Myocyte (in vitro differentiated cells): Measurements from ENCODE around the gene AHNAK. TPM values are rescaled to one million over a fixed set of nuclear protein-coding genes. Genes with fewer than 3 reads are reported as not detected.

Experiments used
- DNase-seq: peaks from one replicate; pipeline ENCODE4 v3.0.0-alpha.2; 2012; ENCODE audit warnings: low read depth
- total RNA-seq: library from RNA; depleted of rRNA; stranded (reverse); fragments of >200 nt; gene quantifications from 2 replicates; pipeline ENCODE4 v1.2.3, GENCODE V29; 2014

AHNAK gene
- total RNA-seq, 1 donor from 2014 or later = 141 TPM

GRCh38 chr11:62435846-62436660, 110.6 kb downstream of the AHNAK start:
- DNase-seq = no peak

- no peak for DNase-seq
These were observed 112.7 kb downstream of the AHNAK start for GRCh38 chr11:62433904-62434276.

DNA sequence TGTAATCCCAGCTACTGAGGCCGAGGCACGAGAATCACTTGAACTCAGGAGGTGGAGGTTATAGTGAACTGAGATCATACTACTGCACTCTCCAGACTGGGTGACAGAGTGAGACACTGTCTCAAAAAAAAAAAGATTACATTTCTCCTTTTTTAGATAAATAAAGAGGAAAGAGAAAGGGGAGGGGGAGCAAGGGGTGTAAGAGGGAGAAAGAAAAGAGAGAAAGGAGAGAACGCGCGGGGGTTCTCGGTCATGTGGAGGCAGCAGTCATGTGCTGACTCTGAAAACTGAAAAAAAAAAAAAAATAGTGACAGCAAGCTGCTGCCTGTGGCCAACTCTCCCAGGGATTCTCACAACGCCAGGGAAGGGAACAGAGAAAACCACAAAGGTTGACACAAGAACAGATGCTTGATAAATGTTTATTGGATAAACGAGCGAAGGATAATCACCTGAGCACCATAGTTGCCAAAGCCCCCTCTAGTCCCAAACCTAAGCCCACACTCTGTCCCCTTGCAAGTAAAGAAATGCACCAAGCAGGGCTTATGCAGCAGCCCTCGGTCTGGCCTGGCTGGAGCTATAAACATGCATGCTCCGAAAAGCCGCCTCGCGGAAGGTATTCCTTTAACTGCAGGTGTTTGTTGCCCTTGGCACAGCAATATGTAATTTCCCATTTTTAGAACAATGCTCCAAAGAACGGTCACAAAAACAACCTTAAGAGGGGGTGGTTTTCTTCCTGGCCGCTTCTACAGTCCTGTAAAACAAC, 113.3 kb downstream of the AHNAK start:
- no peak for DNase-seq

- DNase-seq = no peak
These were observed 113.9 kb downstream of the AHNAK start for GRCh38 chr11:62432695-62433094.

DNA sequence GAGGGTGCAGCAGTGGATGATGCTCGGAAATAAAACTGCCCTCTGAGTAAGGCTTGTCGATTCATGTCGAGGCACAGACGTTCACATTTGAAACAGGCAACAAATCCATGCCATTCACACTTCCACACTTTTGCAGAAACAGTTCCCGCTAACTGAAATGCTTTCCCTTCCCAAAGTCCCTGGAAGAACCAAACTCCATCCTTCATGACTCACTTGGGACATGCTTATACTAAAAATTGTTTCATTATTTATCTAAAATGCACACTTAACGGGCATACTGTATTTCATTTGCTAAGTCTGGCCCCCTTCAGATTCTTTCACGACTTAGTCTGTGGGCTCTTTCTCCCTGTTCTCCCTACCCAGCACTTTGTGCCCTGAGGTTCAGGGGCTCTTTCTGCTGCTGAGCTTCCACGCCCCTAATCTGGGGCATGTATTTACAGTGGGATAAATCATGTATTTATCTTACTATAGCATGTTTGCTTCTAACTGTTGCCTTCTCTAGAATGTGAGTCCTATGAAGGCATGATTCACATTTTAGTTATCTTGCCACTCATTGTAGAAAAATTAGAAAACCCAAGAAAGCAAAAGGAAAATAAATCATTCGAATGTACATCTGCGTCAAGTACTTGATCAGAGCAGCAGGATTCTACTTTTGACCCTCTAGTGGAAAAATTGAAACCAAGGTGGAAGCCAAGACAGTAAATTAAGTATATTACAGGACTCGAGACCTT, 115.3 kb downstream of the AHNAK start:
- DNase-seq = no peak

- no peak for DNase-seq
These were observed 116.2 kb downstream of the AHNAK start for GRCh38 chr11:62430425-62430824.

DNA sequence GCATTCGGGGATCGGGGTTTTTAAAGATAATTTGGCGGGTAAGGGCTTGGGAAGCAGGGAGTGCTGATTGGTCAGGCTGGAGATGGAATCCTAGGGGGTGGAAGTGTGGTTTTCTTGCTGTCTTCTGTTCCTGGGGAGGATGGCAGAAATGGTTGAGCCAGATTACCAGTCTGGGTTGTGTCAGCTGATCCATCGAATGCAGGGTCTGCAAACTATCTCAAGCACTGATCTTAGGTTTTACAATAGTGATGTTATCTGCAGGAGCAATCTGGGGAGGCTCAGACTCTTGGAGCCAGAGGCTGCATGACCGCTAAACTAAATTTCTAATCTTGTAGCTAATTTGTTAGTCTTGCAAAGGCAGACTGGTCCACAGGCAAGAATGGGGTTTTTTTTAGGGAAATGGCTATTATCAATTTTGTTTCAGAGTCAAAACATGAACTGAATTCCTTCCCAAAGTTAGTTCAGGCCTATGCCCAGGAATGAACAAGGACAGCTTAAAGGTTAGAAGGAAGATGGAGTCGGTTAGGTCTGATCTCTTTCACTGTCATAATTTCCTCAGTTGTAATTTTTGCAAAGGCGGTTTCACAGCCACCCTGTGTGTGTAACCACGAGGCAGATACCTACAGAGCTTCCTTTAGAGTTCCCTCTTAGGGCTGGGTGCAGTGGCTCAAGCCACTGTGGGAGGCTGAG, 117.6 kb downstream of the AHNAK start:
- DNase-seq = no peak

GRCh38 chr11:62427630-62428233, 118.9 kb downstream of the AHNAK start:
- peak; percentile 41 for DNase-seq

GRCh38 chr11:62423012-62423411, 123.6 kb downstream of the AHNAK start:
- no peak for DNase-seq

- no peak for DNase-seq
These were observed 124.6 kb downstream of the AHNAK start for GRCh38 chr11:62421996-62422395.

- no peak for DNase-seq
These were observed 125.7 kb downstream of the AHNAK start for GRCh38 chr11:62420882-62421281.

- no peak for DNase-seq
These were observed 126.7 kb downstream of the AHNAK start for GRCh38 chr11:62419943-62420342.

DNA sequence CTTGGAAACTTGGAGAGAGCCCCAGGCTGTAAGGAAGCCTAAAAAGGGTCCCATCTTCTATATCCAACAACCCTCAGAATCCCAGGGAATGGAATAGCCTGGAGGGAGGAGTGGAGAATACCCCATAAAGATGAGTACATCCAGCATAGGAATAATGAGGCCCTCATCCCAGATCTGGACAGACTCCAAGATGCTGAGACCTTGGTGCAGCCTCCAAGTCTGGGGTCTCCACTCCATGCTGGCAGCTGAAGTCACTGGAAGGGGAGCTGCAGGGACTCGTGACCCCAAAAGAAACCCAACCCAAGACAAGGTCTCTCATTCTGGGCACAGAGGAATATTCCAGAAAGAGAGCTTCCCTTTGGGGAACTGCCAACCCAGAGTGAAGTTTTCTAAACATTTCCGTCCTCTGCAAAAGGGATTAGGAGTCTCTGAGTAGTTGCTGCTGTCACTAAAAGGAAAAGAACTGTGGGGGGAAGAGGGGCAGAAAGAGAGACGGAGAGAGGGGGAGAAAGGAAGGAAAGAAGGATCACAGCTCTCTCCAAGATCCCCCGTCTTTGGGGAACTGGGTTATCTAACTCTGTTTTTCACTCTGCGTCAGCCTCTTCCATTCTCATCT, 127.2 kb downstream of the AHNAK start:
- DNase-seq = no peak

GRCh38 chr11:62418733-62419132, 127.9 kb downstream of the AHNAK start, which contains the start of gene SCGB1A1:
SCGB1A1 (plus strand) TSS chr11:62419033; CDS start chr11:62419096, 63 bp downstream.
- DNase-seq = no peak

DNA sequence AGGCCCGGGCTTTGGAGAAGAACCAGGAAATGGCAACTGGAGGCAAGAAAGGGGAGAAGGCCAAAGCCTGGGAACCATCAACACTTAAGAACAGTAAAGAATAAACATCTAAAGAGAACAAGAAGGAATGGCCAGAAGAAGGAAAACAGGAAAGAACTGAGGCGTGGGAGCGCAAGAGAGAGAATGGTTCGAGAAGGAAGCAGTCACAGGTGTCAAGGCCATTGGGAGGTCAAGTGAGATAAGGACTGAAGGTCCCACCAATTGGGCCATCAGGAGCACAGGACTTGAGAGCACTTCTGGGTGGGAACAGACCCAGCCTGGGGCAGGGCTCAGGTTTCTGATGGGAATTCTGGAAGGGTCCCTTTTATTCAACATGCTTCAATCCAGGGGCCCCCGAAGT, 128.5 kb downstream of the AHNAK start:
- no peak for DNase-seq

DNA sequence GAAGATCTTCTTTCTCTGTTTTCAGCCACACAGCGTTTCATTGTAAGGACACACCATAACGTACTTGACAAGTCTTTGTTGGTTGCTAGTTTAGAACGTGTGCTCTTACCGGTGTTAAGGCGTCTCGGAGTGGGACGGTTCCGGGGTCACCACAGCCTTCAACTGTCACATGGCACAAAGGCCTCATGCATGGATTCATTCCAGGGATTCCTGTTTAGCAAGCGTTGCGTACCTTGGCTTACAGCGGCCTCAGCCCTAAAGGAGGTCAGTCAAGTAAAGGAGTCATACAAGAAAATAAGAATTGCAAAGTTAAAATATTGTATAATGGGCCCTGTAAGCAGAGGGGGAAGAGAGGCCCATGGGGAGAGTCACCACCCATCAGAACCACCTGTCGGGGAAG, 130.0 kb downstream of the AHNAK start:
- no peak for DNase-seq

GRCh38 chr11:62413060-62413696, 133.4 kb downstream of the AHNAK start:
- no peak for DNase-seq

DNA sequence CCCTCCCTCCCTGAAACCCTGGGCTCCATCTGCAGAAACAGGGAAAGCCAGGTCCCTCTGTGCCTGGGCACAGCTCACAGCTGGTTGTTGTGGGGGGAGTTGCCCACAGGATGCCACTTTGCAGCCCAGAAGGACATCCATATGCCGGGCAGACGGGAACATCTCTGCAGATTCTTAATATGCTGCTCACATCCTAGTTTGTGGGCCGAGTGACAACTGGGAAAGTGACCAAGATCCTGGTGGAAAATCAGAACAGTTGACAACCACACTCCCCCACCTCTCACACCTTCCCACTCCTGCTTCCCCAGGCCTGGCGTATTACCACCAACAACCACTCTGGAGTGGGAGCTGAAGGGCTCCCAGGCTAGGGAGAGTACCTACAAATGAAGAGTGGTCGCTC, 135.1 kb downstream of the AHNAK start:
- DNase-seq = no peak

GRCh38 chr11:62410972-62411371, 135.6 kb downstream of the AHNAK start:
- DNase-seq = no peak

GRCh38 chr11:62409831-62410230, 136.8 kb downstream of the AHNAK start:
- no peak for DNase-seq
